ENCODE measurements around the gene ACR. TPM values are rescaled to one million over a fixed set of nuclear protein-coding genes. Genes with fewer than 3 reads are reported as not detected.

Gene ACR
- total and polyA plus RNA-seq, 2 of the 8 experiments (the other 6 are each of a cell fraction or from before 2014, with no cell fraction given), result 0.56 TPM; not detected in 1

DNA sequence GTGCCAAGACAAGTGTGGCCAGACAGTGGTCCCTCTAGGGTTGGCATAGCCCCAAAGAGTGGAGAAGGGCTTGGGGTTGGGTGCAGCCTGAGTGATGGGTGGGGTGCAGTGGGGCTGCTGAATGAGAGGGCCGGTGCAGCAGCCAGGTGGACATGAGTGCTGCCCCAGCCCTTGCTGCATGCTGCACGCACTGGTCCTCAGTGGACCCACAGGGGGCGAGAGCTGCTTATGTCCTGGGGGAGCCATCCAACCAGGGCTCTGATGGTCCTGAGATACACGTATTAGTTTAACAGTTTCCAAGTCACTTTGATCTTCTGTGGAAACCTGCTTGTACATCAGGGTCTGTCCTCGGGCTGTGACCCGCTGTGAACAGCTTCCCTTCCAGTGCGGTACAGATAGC lies 23.9 kb upstream of the ACR start:
- Histone ChIP-seq H3K56ac (replicated peaks; ENCODE audit: insufficient read length, low read depth, low read length) (no peak overlapping the region), H3K18ac (ENCODE audit: extremely low read depth, low read length) (no peak overlapping the region), H3K79me1 (ENCODE audit: low read depth, low read length) (no peaks in the 10 kb centered on the region), H3K4ac (replicated peaks; ENCODE audit: insufficient read length, low read depth, low read length) (no peak overlapping the region), H2BK12ac (ENCODE audit: low read depth, low read length) (no peak overlapping the region), H2AFZ (ENCODE audit: low read length) (no peak overlapping the region), H3K27me3 (replicated peaks in 1 of 4; ENCODE audit: control insufficient read depth in 3 of 4, extremely low read depth in 1 of 4, insufficient read depth in 3 of 4, low read length in 3 of 4) (peaks cover 3 to 14% (median 11%) of the 10 kb centered on the region in 4 experiments), H2AK5ac (ENCODE audit: low read depth, low read length) (no peak overlapping the region), H4K5ac (ENCODE audit: insufficient read length, low read depth, low read length) (no peak overlapping the region), H2BK5ac (ENCODE audit: low read depth, low read length) (no peak overlapping the region), H2BK20ac (ENCODE audit: low read length) (no peak overlapping the region), H3K27ac (ENCODE audit: low read depth, low read length) (no peak overlapping the region), H3K23me2 (ENCODE audit: low read depth, low read length) (no peaks in the 10 kb centered on the region), H3K4me2 (ENCODE audit: insufficient read depth in 1 of 2, low read depth in 2 of 2, low read length in 2 of 2) (no peak overlapping the region), H3K36me3 (ENCODE audit: control insufficient read depth in 2 of 4, insufficient read depth in 4 of 4, low read length in 3 of 4) (no peaks in the 10 kb centered on the region), H3K9me3 (ENCODE audit: insufficient read depth in 2 of 2, low read depth in 1 of 2, low read length in 1 of 2) (no peaks in the 10 kb centered on the region), H3K14ac (ENCODE audit: insufficient read length) (no peak overlapping the region), H3K9ac (replicated peaks in 1 of 4; ENCODE audit: extremely low read depth in 1 of 4, low read depth in 3 of 4, low read length in 3 of 4) (no peak overlapping the region), H2BK120ac (replicated peaks; ENCODE audit: low read depth, low read length) (no peak overlapping the region), H4K20me1 (replicated peaks in 1 of 2; ENCODE audit: control insufficient read depth in 1 of 2, insufficient read depth in 2 of 2, low read length in 2 of 2) (peaks cover 4 to 27% of the 10 kb centered on the region in 2 experiments), H4K8ac (ENCODE audit: extremely low read depth, insufficient read depth, low read length) (no peak overlapping the region), H3K4me1 (replicated peaks in 1 of 4; ENCODE audit: control insufficient read depth in 3 of 4, insufficient read depth in 4 of 4, low read length in 3 of 4) (no peaks in the 10 kb centered on the region), H4K91ac (replicated peaks; ENCODE audit: insufficient read length, low read length) (no peak overlapping the region), H3K4me3 (ENCODE audit: extremely low read depth in 1 of 4, insufficient read depth in 2 of 4, low read depth in 3 of 4, low read length in 4 of 4) (no peak overlapping the region), H3K79me2 (ENCODE audit: control insufficient read depth in 1 of 2, insufficient read depth in 2 of 2, low read length in 2 of 2) (no peaks in the 10 kb centered on the region), H2BK15ac (ENCODE audit: low read length) (no peak overlapping the region), H3K23ac (ENCODE audit: insufficient read length) (no peak overlapping the region)
- ChIA-PET CTCF (ENCODE audit: partially characterized antibody) (interaction anchor here (0.7 to 3.4 kb wide), 4 partner anchors 12 to 93 kb away, joined by 3 to 12 read pairs (median 4); no protein-coding TSS in a partner anchor), POLR2A (ENCODE audit: partially characterized antibody) (no interaction called here)
- WGBS, 2 experiments (ENCODE audit: extremely low coverage in 1 of 2, insufficient coverage in 1 of 2, insufficient read length in 1 of 2, insufficient replicate concordance in 2 of 2, low coverage in 1 of 2, low lambda C conversion rate in 2 of 2, missing lambda C conversion rate in 1 of 2), result 81% methylated on average over 7 of the region's 7 CpGs; no CpG with 5 or more reads in 1 of the 2 experiments
- TF ChIP-seq GTF2F1 (IDR thresholded peaks at IDR 0.05; ENCODE audit: borderline replicate concordance, low read depth, low read length), result no peak
- no peak for DNase-seq (ENCODE audit: low read depth in 1 of 2, low spot score in 2 of 2)
- no peak for FAIRE-seq

Data from H1 (cell line).